Activated T-cell treated with anti-CD3 and anti-CD28 coated beads, Interleukin-2, amount 50 U/mL, for 24 hours (primary cell): Measurements from ENCODE around the gene MMD.

Experiments used
- DNase-seq: peaks from one replicate; pipeline ENCODE4 v3.0.0-alpha.2; 2020
- H3K27ac Mint-ChIP-seq: 2 replicates; pipeline ENCODE4 v1.8.0; 2020; ENCODE audit warnings: mild to moderate bottlenecking, mixed read lengths
- H3K27me3 Mint-ChIP-seq: 2 replicates; pipeline ENCODE4 v1.8.0; 2020; ENCODE audit warnings: mixed read lengths
- H3K36me3 Mint-ChIP-seq: 2 replicates; pipeline ENCODE4 v1.8.0; 2020; ENCODE audit warnings: low read depth, mixed read lengths
- H3K4me1 Mint-ChIP-seq: 2 replicates; pipeline ENCODE4 v1.8.0; 2020; ENCODE audit warnings: low read depth, mixed read lengths
- H3K4me3 Mint-ChIP-seq: 2 replicates; pipeline ENCODE4 v1.8.0; 2020; ENCODE audit warnings: mild to moderate bottlenecking, moderate library complexity, mixed read lengths
- H3K9me3 Mint-ChIP-seq: 2 replicates; pipeline ENCODE4 v1.8.0; 2020; ENCODE audit warnings: mixed read lengths

MMD gene

GRCh38 chr17:55345132-55345531, 76.5 kb downstream of the MMD start:
- no peak for DNase-seq
- Mint-ChIP-seq H3K4me1 (peaks cover 49% of the 10 kb centered on the region), H3K9me3 (peaks cover 5% of the 10 kb centered on the region), H3K27me3 (peaks cover 6% of the 10 kb centered on the region), H3K36me3 (no peaks in the 10 kb centered on the region), H3K4me3 (no peak overlapping the region), H3K27ac (peak overlapping the region; percentile 60)

GRCh38 chr17:55344514-55344997, 77.1 kb downstream of the MMD start:
- DNase-seq, result no peak
- Mint-ChIP-seq H3K4me1 (peaks cover 55% of the 10 kb centered on the region), H3K27ac (peak overlapping the region; percentile 60), H3K36me3 (no peaks in the 10 kb centered on the region), H3K4me3 (no peak overlapping the region), H3K27me3 (peaks cover 12% of the 10 kb centered on the region), H3K9me3 (peaks cover 5% of the 10 kb centered on the region)

- H3K36me3 Mint-ChIP-seq, result no peaks in the 10 kb centered on the region
- peaks cover 54% of the 10 kb centered on the region for H3K4me1 Mint-ChIP-seq
- no peak for DNase-seq
- H3K4me3 Mint-ChIP-seq, result no peak overlapping the region
- H3K27me3 Mint-ChIP-seq, result peaks cover 18% of the 10 kb centered on the region
- H3K9me3 Mint-ChIP-seq, result peaks cover 5% of the 10 kb centered on the region
- peak overlapping the region; percentile 75 for H3K27ac Mint-ChIP-seq
Observed at GRCh38 chr17:55343900-55344513, 77.6 kb downstream of the MMD start.

- peaks cover 44% of the 10 kb centered on the region for H3K4me1 Mint-ChIP-seq
- H3K27ac Mint-ChIP-seq, result peak overlapping the region; percentile 19
- no peak for DNase-seq
- peaks cover 28% of the 10 kb centered on the region for H3K27me3 Mint-ChIP-seq
- peaks cover 9% of the 10 kb centered on the region for H3K9me3 Mint-ChIP-seq
- H3K4me3 Mint-ChIP-seq, result no peak overlapping the region
- no peaks in the 10 kb centered on the region for H3K36me3 Mint-ChIP-seq
Observed at GRCh38 chr17:55342800-55343585, 78.6 kb downstream of the MMD start.
